ENCODE results near the gene IRAG1.

Gene IRAG1

GRCh38 chr11:10667521-10667885, 26.1 kb downstream of the IRAG1 start:
- H3K27me3 Mint-ChIP-seq: peaks cover 8 to 15% of the 10 kb centered on the region in 2 donors
- peaks cover 5 to 17% of the 10 kb centered on the region in 2 donors for H3K4me1 Mint-ChIP-seq
- DNase-seq (no peak), ATAC-seq (replicated peaks) (no peak)
- no peak overlapping the region for H3K4me3 Mint-ChIP-seq
- no peak overlapping the region for H3K27ac Mint-ChIP-seq
- H3K9me3 Mint-ChIP-seq: no peaks in the 10 kb centered on the region
- H3K36me3 Mint-ChIP-seq: no peaks in the 10 kb centered on the region

- H3K4me1 Mint-ChIP-seq: peaks cover 5 to 17% of the 10 kb centered on the region in 2 donors
- no peak overlapping the region for H3K27ac Mint-ChIP-seq
- DNase-seq: no peak
- no peak for ATAC-seq (replicated peaks)
- peaks cover 8 to 15% of the 10 kb centered on the region in 2 donors for H3K27me3 Mint-ChIP-seq
- no peak overlapping the region for H3K4me3 Mint-ChIP-seq
- no peaks in the 10 kb centered on the region for H3K9me3 Mint-ChIP-seq
- no peaks in the 10 kb centered on the region for H3K36me3 Mint-ChIP-seq
These were observed 26.7 kb downstream of the IRAG1 start for GRCh38 chr11:10666556-10667520.

GRCh38 chr11:10664496-10664895, 29.1 kb downstream of the IRAG1 start:
- DNase-seq (no peak), ATAC-seq (replicated peaks) (no peak)
- Mint-ChIP-seq H3K4me3 (no peak overlapping the region), H3K27me3 (peaks cover 8 to 15% of the 10 kb centered on the region in 2 donors), H3K9me3 (no peaks in the 10 kb centered on the region), H3K4me1 (peaks cover 8 to 22% of the 10 kb centered on the region in 2 donors), H3K36me3 (no peaks in the 10 kb centered on the region), H3K27ac (no peak overlapping the region)

- no peak for DNase-seq
- H3K9me3 Mint-ChIP-seq: no peaks in the 10 kb centered on the region
- peaks cover 13 to 27% of the 10 kb centered on the region in 2 donors for H3K4me1 Mint-ChIP-seq
- no peak overlapping the region for H3K4me3 Mint-ChIP-seq
- ATAC-seq (replicated peaks): peak in 1 of 2 donors; percentile 31
- H3K36me3 Mint-ChIP-seq: no peaks in the 10 kb centered on the region
- no peak overlapping the region for H3K27ac Mint-ChIP-seq
- H3K27me3 Mint-ChIP-seq: peaks cover 8 to 14% of the 10 kb centered on the region in 2 donors
These were observed 29.6 kb downstream of the IRAG1 start for GRCh38 chr11:10663990-10664389.

GRCh38 chr11:10663365-10663764, 30.2 kb downstream of the IRAG1 start:
- peaks cover 8 to 9% of the 10 kb centered on the region in 2 donors for H3K27me3 Mint-ChIP-seq
- no peaks in the 10 kb centered on the region for H3K9me3 Mint-ChIP-seq
- no peak for DNase-seq
- ATAC-seq (replicated peaks): no peak
- H3K36me3 Mint-ChIP-seq: no peaks in the 10 kb centered on the region
- peaks cover 17 to 32% of the 10 kb centered on the region in 2 donors for H3K4me1 Mint-ChIP-seq
- no peak overlapping the region for H3K4me3 Mint-ChIP-seq
- no peak overlapping the region for H3K27ac Mint-ChIP-seq

GRCh38 chr11:10660323-10660722, 33.2 kb downstream of the IRAG1 start:
- H3K4me1 Mint-ChIP-seq: peaks cover 28 to 55% of the 10 kb centered on the region in 2 donors
- H3K27ac Mint-ChIP-seq: peak overlapping the region; percentile 33

GRCh38 chr11:10659339-10660216, 34.0 kb downstream of the IRAG1 start:
- ATAC-seq (replicated peaks): no peak
- H3K4me3 Mint-ChIP-seq: no peak overlapping the region
- H3K27ac Mint-ChIP-seq: peak overlapping the region; percentile 33
- H3K36me3 Mint-ChIP-seq: no peaks in the 10 kb centered on the region
- H3K9me3 Mint-ChIP-seq: no peaks in the 10 kb centered on the region
- H3K27me3 Mint-ChIP-seq: no peaks in the 10 kb centered on the region
- H3K4me1 Mint-ChIP-seq: peaks cover 35 to 58% of the 10 kb centered on the region in 2 donors
- DNase-seq: no peak

More at GRCh38 chr11:10660323-10660722, 33.2 kb downstream of the IRAG1 start:
- no peak for DNase-seq
- Mint-ChIP-seq H3K4me3 (no peak overlapping the region), H3K27me3 (peaks cover 2 to 5% of the 10 kb centered on the region in 2 donors), H3K9me3 (no peaks in the 10 kb centered on the region), H3K36me3 (no peaks in the 10 kb centered on the region)
- no peak for ATAC-seq (replicated peaks)

GRCh38 chr11:10658621-10659338, 34.8 kb downstream of the IRAG1 start:
- Mint-ChIP-seq H3K9me3 (no peaks in the 10 kb centered on the region), H3K4me1 (peaks cover 41 to 58% of the 10 kb centered on the region in 2 donors), H3K36me3 (no peaks in the 10 kb centered on the region), H3K4me3 (no peak overlapping the region), H3K27me3 (no peaks in the 10 kb centered on the region), H3K27ac (peak overlapping the region; percentile 33)
- ATAC-seq (replicated peaks): no peak
- no peak for DNase-seq

- Mint-ChIP-seq H3K27ac (peak overlapping the region; percentile 86), H3K4me1 (peaks cover 44 to 64% of the 10 kb centered on the region in 2 donors), H3K9me3 (no peaks in the 10 kb centered on the region), H3K36me3 (no peaks in the 10 kb centered on the region), H3K27me3 (no peaks in the 10 kb centered on the region), H3K4me3 (peak overlapping the region; percentile 57 to 66)
- ATAC-seq (replicated peaks): peak; percentile 71 to 74
- peak; percentile 20 for DNase-seq
These were observed 36.0 kb downstream of the IRAG1 start for GRCh38 chr11:10657308-10658271.

- no peak for ATAC-seq (replicated peaks)
- Mint-ChIP-seq H3K9me3 (no peaks in the 10 kb centered on the region), H3K27me3 (no peaks in the 10 kb centered on the region), H3K4me1 (peaks cover 45 to 73% of the 10 kb centered on the region in 2 donors), H3K36me3 (no peaks in the 10 kb centered on the region), H3K27ac (no peak overlapping the region), H3K4me3 (no peak overlapping the region)
- no peak for DNase-seq
These were observed 37.5 kb downstream of the IRAG1 start for GRCh38 chr11:10655943-10656576.

GRCh38 chr11:10655227-10655626, 38.3 kb downstream of the IRAG1 start:
- H3K36me3 Mint-ChIP-seq: no peaks in the 10 kb centered on the region
- peak overlapping the region; percentile 53 for H3K27ac Mint-ChIP-seq
- peak; percentile 31 to 33 for ATAC-seq (replicated peaks)
- DNase-seq: no peak
- H3K4me3 Mint-ChIP-seq: peak overlapping the region in 1 of 2 donors; percentile 26
- H3K4me1 Mint-ChIP-seq: peaks cover 50 to 82% of the 10 kb centered on the region in 2 donors
- H3K9me3 Mint-ChIP-seq: no peaks in the 10 kb centered on the region
- no peaks in the 10 kb centered on the region for H3K27me3 Mint-ChIP-seq

GRCh38 chr11:10654811-10655150, 38.8 kb downstream of the IRAG1 start:
- H3K4me1 Mint-ChIP-seq: peaks cover 50 to 84% of the 10 kb centered on the region in 2 donors
- H3K4me3 Mint-ChIP-seq: no peak overlapping the region
- ATAC-seq (replicated peaks) (peak; percentile 18 to 47), DNase-seq (no peak)
- no peaks in the 10 kb centered on the region for H3K9me3 Mint-ChIP-seq
- H3K36me3 Mint-ChIP-seq: no peaks in the 10 kb centered on the region
- peak overlapping the region; percentile 60 for H3K27ac Mint-ChIP-seq
- no peaks in the 10 kb centered on the region for H3K27me3 Mint-ChIP-seq

Data from stimulated activated naive B cell treated with anti-CD40 and anti-IgM and Interleukin-4, amounts not matched to agents 10 μg/mL and 1 μg/mL and 100 μg/mL, for 72 hours (primary cell).